ENCODE measurements around the gene PADI4.

PADI4 gene

DNA sequence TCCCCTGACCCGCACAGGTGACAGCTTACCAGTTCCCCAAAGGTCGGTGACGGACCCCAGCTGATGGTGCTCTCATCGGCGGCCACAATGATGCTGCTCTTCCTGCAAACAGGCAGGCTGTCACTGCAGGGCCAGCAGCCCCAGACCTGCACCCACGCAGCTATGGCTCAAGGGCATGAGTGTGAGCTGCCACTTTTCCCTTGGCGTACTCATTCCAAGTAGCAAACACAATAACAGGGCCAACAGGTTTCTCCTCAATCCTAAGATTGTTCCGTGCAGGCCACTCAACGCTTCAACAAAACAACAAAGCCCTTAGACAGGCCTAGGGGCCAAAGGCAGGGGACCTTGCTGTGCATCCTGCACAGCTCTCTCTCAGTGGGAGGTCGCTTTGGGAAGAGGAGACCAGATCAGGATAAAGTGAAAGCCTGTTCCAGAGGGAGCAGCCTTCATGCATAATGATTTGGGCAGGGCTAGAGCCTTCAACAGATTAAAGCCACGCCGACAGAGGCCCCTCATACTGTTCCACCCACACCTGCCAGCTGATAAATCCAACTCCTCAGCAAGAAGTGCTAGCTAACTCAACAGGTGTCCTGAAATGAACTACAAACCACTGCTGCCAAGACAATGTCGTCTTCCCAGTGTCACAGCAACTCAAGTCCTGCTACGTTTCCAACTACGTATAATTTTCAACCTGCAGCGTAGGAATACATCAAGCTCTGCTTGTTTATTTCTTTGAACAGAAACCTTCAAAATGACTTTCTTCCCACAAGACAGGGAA is 104.3 kb downstream of the PADI4 start:
- H3K4me3 ChIP-seq (ENCODE audit: low read depth, low read length), result no peak overlapping the region
- no peaks in the 10 kb centered on the region for H3K27me3 ChIP-seq
- peaks cover 64% of the 10 kb centered on the region for H3K36me3 ChIP-seq
- TF ChIP-seq CTCF (IDR thresholded peaks at IDR 0.05; ENCODE audit: low read depth, low read length), result no peak
- H3K4me1 ChIP-seq, result no peaks in the 10 kb centered on the region
- H3K9me3 ChIP-seq, result no peaks in the 10 kb centered on the region
- no peak for DNase-seq
